ENCODE data around the gene ADGB.

- TF ChIP-seq CTCF (IDR thresholded peaks at IDR 0.05 in 2 of 3, conservative IDR thresholded peaks at IDR 0.05 in 1 of 3; ENCODE audit: borderline replicate concordance in 1 of 3, insufficient read depth in 1 of 3, low read depth in 2 of 3, low read length in 2 of 3) (no peak), YY1 (IDR thresholded peaks at IDR 0.05; ENCODE audit: extremely low read depth, insufficient replicate concordance, low read depth, low read length) (no peak)
These were observed 71.4 kb downstream of the ADGB start for GRCh38 chr6:146670161-146670560.

Measured in HCT116 (cell line).